ENCODE measurements around the gene STARD13. TPM values are rescaled to one million over a fixed set of nuclear protein-coding genes. Genes with fewer than 3 reads are reported as not detected.

Gene STARD13
- total and polyA plus RNA-seq, 7 experiments from 2014 or later = 0.30 to 1.1 (median 0.73) TPM; not detected in 2

DNA sequence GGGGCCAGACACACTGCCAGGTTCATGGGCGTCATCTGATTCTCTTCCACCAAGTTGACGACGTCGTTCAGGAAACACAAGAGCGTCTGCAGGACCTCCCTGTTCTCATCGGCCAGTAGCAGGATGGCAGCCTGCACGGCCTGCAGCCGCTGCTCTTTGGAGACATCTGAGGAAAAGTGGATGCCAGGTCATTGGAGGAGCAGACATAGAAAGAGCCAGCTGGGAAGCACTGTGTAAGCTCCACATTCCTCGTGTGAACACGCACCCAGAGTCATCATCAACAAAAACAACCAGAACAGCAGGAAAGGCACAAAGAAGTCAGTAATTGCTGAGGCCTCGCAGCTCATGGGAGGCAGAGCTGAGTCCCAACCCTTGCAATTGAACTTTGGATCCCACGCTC is 172.8 kb downstream of the STARD13 start:
- DNase-seq (no peak), ATAC-seq (no peak)
- Mint-ChIP-seq H3K36me3 (no peaks in the 10 kb centered on the region), H3K27ac (no peak overlapping the region), H3K9me3 (peaks cover 0 to 2% (median 0%) of the 10 kb centered on the region in 11 donors), H3K4me1 (peaks cover 0 to 2% (median 0%) of the 10 kb centered on the region in 7 donors), H3K27me3 (peaks cover 0 to 20% (median 14%) of the 10 kb centered on the region in 5 donors), H3K4me3 (no peak overlapping the region)
- Histone ChIP-seq H3K27me3 (ENCODE audit: control insufficient read depth in 2 of 2, insufficient read depth in 2 of 2, low read length in 2 of 2) (no peaks in the 10 kb centered on the region), H3K9me3 (ENCODE audit: control insufficient read depth in 2 of 3, low read length in 3 of 3) (no peaks in the 10 kb centered on the region), H3K4me1 (ENCODE audit: control insufficient read depth in 2 of 2, insufficient read depth in 2 of 2, low read length in 2 of 2) (no peaks in the 10 kb centered on the region), H3K4me3 (ENCODE audit: low read length) (no peak overlapping the region), H3K27ac (ENCODE audit: low read depth, low read length) (no peak overlapping the region), H3K36me3 (ENCODE audit: control insufficient read depth in 2 of 3, insufficient read depth in 3 of 3, low read length in 3 of 3) (no peaks in the 10 kb centered on the region)
- intact Hi-C loops (cut with micrococcal nuclease) = no loop called here
- POLR2A ChIA-PET = no interaction called here
- CTCF ChIA-PET = no interaction called here

DNA sequence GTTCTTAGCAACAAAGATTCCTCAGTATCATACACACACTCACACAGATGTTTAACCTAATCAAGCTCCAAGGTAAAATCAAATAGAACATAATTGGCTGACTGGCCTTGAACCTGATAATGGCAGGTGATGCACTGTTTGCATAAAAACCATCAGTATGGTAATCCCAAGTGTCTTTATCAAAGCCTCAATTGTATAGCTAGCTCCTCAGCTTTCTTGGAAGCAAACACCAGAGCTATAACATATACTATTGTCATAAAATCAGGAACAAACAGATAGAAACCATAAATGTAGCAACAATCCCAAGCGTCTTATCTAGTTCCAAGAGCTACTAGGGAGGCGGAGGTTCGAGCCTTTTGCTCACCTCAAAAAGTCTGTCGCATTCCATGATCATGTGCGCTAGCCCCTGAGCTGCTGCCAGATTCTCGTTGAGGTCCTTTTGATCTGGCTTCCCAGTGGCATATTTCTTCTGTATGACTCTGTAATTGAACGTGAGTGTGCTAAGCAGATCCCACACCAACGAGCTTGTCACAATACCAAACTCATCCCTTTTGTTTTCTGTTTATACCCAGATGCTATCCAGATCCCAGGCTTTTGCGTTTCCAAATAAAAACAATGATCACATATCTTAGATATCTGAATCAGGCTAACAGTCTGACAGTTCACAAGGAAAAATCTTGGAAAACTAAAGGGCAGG is 174.0 kb downstream of the STARD13 start:
- no peak for DNase-seq
- POLR2A ChIA-PET = no interaction called here
- Histone ChIP-seq H3K36me3 (ENCODE audit: control insufficient read depth in 2 of 3, insufficient read depth in 3 of 3, low read length in 3 of 3) (no peaks in the 10 kb centered on the region), H3K4me3 (ENCODE audit: low read length) (no peak overlapping the region), H3K9me3 (ENCODE audit: control insufficient read depth in 2 of 3, low read length in 3 of 3) (no peaks in the 10 kb centered on the region), H3K27ac (ENCODE audit: low read depth, low read length) (no peak overlapping the region), H3K4me1 (ENCODE audit: control insufficient read depth in 2 of 2, insufficient read depth in 2 of 2, low read length in 2 of 2) (no peaks in the 10 kb centered on the region), H3K27me3 (ENCODE audit: control insufficient read depth in 2 of 2, insufficient read depth in 2 of 2, low read length in 2 of 2) (no peaks in the 10 kb centered on the region)
- CTCF ChIA-PET = no interaction called here
- H3K36me3 Mint-ChIP-seq = no peaks in the 10 kb centered on the region
- H3K9me3 Mint-ChIP-seq = peaks cover 0 to 2% (median 0%) of the 10 kb centered on the region in 11 donors
- intact Hi-C loops (cut with micrococcal nuclease) = no loop called here
- H3K4me1 Mint-ChIP-seq = peaks cover 0 to 3% (median 0%) of the 10 kb centered on the region in 7 donors
- H3K27me3 Mint-ChIP-seq = peaks cover 0 to 28% (median 17%) of the 10 kb centered on the region in 5 donors
- no peak overlapping the region for H3K4me3 Mint-ChIP-seq
- ATAC-seq = no peak
- no peak overlapping the region for H3K27ac Mint-ChIP-seq

DNA sequence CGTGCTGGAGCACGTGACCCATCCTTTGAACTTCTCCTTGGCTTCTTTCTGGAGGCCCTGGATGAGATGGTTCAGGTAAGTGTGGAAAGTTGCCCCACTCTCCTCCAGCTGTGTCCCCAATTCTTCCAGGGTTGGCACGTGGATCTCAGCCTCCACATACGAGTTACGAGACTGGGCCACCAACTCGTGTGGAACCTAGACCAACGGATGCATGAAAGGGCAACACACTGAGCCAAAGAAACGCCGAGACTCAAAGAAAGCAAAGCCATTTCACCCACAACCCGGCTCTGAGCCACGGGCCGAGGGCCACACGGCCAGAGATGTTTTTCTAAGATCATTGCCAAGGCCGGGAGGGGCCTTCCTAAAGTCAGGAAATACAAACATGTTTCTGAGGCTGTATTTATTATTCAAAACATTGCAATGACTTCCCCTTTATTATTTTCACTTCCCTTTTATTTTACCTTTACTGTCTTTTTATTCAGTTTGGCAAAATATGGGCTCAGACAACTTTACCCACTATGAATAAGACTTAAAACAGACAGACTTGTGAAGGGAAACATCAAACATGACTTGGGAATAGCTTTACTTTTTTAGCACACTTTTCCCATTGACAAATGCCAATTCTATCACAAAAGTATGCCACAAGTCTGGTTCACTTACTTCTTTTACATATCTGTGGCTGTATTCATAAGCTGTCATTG is 174.7 kb downstream of the STARD13 start:
- ChIA-PET POLR2A (no interaction called here), CTCF (no interaction called here)
- DNase-seq = no peak
- no peak overlapping the region for H3K27ac ChIP-seq (ENCODE audit: low read depth, low read length)
- H3K4me3 Mint-ChIP-seq = no peak overlapping the region
- H3K36me3 Mint-ChIP-seq = no peaks in the 10 kb centered on the region
- peaks cover 0 to 32% (median 24%) of the 10 kb centered on the region in 5 donors for H3K27me3 Mint-ChIP-seq
- H3K4me3 ChIP-seq (ENCODE audit: low read length) = no peak overlapping the region
- no peak for ATAC-seq
- intact Hi-C loops (cut with micrococcal nuclease) = no loop called here
- H3K4me1 ChIP-seq (ENCODE audit: control insufficient read depth in 2 of 2, insufficient read depth in 2 of 2, low read length in 2 of 2) = no peaks in the 10 kb centered on the region
- H3K27ac Mint-ChIP-seq = no peak overlapping the region
- H3K9me3 ChIP-seq (ENCODE audit: control insufficient read depth in 2 of 3, low read length in 3 of 3) = no peaks in the 10 kb centered on the region
- H3K27me3 ChIP-seq (ENCODE audit: control insufficient read depth in 2 of 2, insufficient read depth in 2 of 2, low read length in 2 of 2) = no peaks in the 10 kb centered on the region
- H3K9me3 Mint-ChIP-seq = peaks cover 0 to 2% (median 0%) of the 10 kb centered on the region in 11 donors
- no peaks in the 10 kb centered on the region for H3K36me3 ChIP-seq (ENCODE audit: control insufficient read depth in 2 of 3, insufficient read depth in 3 of 3, low read length in 3 of 3)
- H3K4me1 Mint-ChIP-seq = peaks cover 0 to 3% (median 0%) of the 10 kb centered on the region in 7 donors

DNA sequence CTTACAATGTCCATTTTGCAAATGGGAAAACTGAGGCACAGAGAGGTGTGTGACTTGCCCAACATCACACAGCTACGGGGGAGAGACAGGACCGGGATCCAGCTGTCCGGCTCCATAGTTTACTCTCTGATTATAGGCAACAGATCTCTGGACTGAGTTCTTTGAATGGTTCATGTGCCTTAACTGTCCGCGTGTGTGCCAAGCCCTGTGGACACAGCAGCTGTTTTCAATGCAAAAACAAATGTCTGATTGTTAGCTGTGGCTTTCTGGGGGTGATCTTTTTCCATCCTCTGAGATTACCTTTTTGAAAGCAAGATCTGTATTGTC is 175.2 kb downstream of the STARD13 start:
- POLR2A ChIA-PET = no interaction called here
- H3K4me3 Mint-ChIP-seq = no peak overlapping the region
- no peak overlapping the region for H3K4me3 ChIP-seq (ENCODE audit: low read length)
- peaks cover 0 to 3% (median 0%) of the 10 kb centered on the region in 7 donors for H3K4me1 Mint-ChIP-seq
- no peaks in the 10 kb centered on the region for H3K4me1 ChIP-seq (ENCODE audit: control insufficient read depth in 2 of 2, insufficient read depth in 2 of 2, low read length in 2 of 2)
- H3K36me3 Mint-ChIP-seq = no peaks in the 10 kb centered on the region
- CTCF ChIA-PET = no interaction called here
- no peaks in the 10 kb centered on the region for H3K36me3 ChIP-seq (ENCODE audit: control insufficient read depth in 2 of 3, insufficient read depth in 3 of 3, low read length in 3 of 3)
- H3K27me3 Mint-ChIP-seq = peaks cover 0 to 34% (median 25%) of the 10 kb centered on the region in 5 donors
- intact Hi-C loops (cut with micrococcal nuclease) = no loop called here
- H3K9me3 Mint-ChIP-seq = peaks cover 0 to 2% (median 0%) of the 10 kb centered on the region in 11 donors
- ATAC-seq (no peak), DNase-seq (no peak)
- H3K27ac ChIP-seq (ENCODE audit: low read depth, low read length) = no peak overlapping the region
- no peaks in the 10 kb centered on the region for H3K9me3 ChIP-seq (ENCODE audit: control insufficient read depth in 2 of 3, low read length in 3 of 3)
- H3K27ac Mint-ChIP-seq = no peak overlapping the region
- no peaks in the 10 kb centered on the region for H3K27me3 ChIP-seq (ENCODE audit: control insufficient read depth in 2 of 2, insufficient read depth in 2 of 2, low read length in 2 of 2)

DNA sequence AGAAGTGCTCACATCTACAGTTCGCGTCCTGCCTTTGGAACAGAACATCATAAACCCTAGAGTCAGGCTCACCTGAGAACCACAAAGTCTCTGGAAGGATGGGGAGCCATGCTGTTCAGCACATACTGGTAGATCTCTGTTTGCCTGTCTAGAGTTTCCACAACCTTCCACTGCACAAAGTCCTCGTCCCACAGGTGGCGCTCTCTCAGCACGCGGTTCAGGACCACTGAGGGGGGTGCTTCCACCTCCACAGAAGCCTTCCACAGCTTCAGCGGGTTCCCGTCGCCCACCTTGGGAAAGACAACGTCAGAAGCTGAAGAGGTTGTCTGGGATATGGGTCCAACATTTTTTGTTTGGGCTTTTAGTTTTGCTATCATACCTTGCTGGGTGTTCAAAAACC is 175.8 kb downstream of the STARD13 start:
- H3K27ac ChIP-seq (ENCODE audit: low read depth, low read length) = no peak overlapping the region
- H3K4me1 ChIP-seq (ENCODE audit: control insufficient read depth in 2 of 2, insufficient read depth in 2 of 2, low read length in 2 of 2) = no peaks in the 10 kb centered on the region
- intact Hi-C loops (cut with micrococcal nuclease) = no loop called here
- peaks cover 0 to 2% (median 0%) of the 10 kb centered on the region in 11 donors for H3K9me3 Mint-ChIP-seq
- H3K4me1 Mint-ChIP-seq = peaks cover 0 to 3% (median 0%) of the 10 kb centered on the region in 7 donors
- ATAC-seq (no peak), DNase-seq (no peak)
- no peaks in the 10 kb centered on the region for H3K36me3 Mint-ChIP-seq
- H3K9me3 ChIP-seq (ENCODE audit: control insufficient read depth in 2 of 3, low read length in 3 of 3) = no peaks in the 10 kb centered on the region
- no peaks in the 10 kb centered on the region for H3K36me3 ChIP-seq (ENCODE audit: control insufficient read depth in 2 of 3, insufficient read depth in 3 of 3, low read length in 3 of 3)
- ChIA-PET CTCF (no interaction called here), POLR2A (no interaction called here)
- peaks cover 0 to 34% (median 24%) of the 10 kb centered on the region in 5 donors for H3K27me3 Mint-ChIP-seq
- no peak overlapping the region for H3K4me3 Mint-ChIP-seq
- no peaks in the 10 kb centered on the region for H3K27me3 ChIP-seq (ENCODE audit: control insufficient read depth in 2 of 2, insufficient read depth in 2 of 2, low read length in 2 of 2)
- H3K27ac Mint-ChIP-seq = no peak overlapping the region
- no peak overlapping the region for H3K4me3 ChIP-seq (ENCODE audit: low read length)

DNA sequence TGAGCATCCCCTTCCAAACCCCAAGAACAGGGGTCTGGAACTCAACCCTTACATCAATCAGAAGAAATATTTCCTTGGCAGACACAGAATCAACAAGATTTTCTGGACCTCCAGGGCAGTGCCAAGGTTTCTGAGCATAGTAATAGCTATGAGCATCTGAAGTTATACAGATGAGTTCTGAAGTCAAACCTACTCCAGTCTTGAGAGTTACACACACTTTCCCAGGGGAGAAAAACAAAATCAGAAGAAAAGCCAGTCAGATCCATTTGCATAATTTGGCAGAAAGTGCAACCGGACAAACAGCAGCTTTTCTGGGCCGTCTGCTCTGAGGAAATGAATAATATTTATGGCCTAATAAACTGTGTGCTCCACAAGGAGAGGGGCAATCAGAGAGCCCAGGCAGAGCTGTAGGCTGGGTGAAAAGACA is 176.3 kb downstream of the STARD13 start:
- Histone ChIP-seq H3K4me1 (ENCODE audit: control insufficient read depth in 2 of 2, insufficient read depth in 2 of 2, low read length in 2 of 2) (no peaks in the 10 kb centered on the region), H3K36me3 (ENCODE audit: control insufficient read depth in 2 of 3, insufficient read depth in 3 of 3, low read length in 3 of 3) (no peaks in the 10 kb centered on the region)
- H3K36me3 Mint-ChIP-seq = no peaks in the 10 kb centered on the region

DNA sequence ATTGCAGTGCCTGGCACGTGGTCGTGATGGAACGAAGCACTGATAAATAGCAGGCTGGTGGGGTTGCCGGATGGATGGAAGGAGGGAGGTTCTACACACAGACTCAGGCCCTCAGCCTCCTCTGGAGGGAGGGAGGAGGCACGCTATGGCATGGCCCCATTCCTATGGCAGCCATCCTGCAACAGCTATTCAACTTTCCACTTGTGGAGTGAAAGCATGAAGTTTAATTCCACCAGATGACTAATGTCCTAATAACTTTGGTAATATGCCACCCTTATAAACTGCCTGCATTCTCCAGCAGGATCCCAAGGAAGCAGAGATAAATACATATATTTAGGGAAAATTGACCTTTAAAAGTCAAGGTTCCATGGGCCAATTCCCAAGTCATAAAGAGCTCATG is 176.9 kb downstream of the STARD13 start:
- POLR2A ChIA-PET = no interaction called here
- no peaks in the 10 kb centered on the region for H3K36me3 Mint-ChIP-seq
- H3K4me1 Mint-ChIP-seq = peaks cover 0 to 3% (median 0%) of the 10 kb centered on the region in 7 donors
- H3K4me3 ChIP-seq (ENCODE audit: low read length) = no peak overlapping the region
- intact Hi-C loops (cut with micrococcal nuclease) = no loop called here
- H3K27ac Mint-ChIP-seq = no peak overlapping the region
- H3K4me3 Mint-ChIP-seq = no peak overlapping the region
- no peaks in the 10 kb centered on the region for H3K9me3 ChIP-seq (ENCODE audit: control insufficient read depth in 2 of 3, low read length in 3 of 3)
- peaks cover 0 to 1% (median 0%) of the 10 kb centered on the region in 11 donors for H3K9me3 Mint-ChIP-seq
- no peak for ATAC-seq
- no peaks in the 10 kb centered on the region for H3K36me3 ChIP-seq (ENCODE audit: control insufficient read depth in 2 of 3, insufficient read depth in 3 of 3, low read length in 3 of 3)
- CTCF ChIA-PET = no interaction called here
- no peak for DNase-seq
- H3K27ac ChIP-seq (ENCODE audit: low read depth, low read length) = no peak overlapping the region
- H3K27me3 Mint-ChIP-seq = peaks cover 0 to 30% (median 28%) of the 10 kb centered on the region in 5 donors
- H3K4me1 ChIP-seq (ENCODE audit: control insufficient read depth in 2 of 2, insufficient read depth in 2 of 2, low read length in 2 of 2) = no peaks in the 10 kb centered on the region
- H3K27me3 ChIP-seq (ENCODE audit: control insufficient read depth in 2 of 2, insufficient read depth in 2 of 2, low read length in 2 of 2) = no peaks in the 10 kb centered on the region

More for the DNA sequence above, 176.3 kb downstream of the STARD13 start:
- CTCF ChIA-PET = no interaction called here
- H3K27me3 Mint-ChIP-seq = peaks cover 0 to 31% (median 24%) of the 10 kb centered on the region in 5 donors
- Histone ChIP-seq H3K9me3 (ENCODE audit: control insufficient read depth in 2 of 3, low read length in 3 of 3) (no peaks in the 10 kb centered on the region), H3K27ac (ENCODE audit: low read depth, low read length) (no peak overlapping the region), H3K4me3 (ENCODE audit: low read length) (no peak overlapping the region), H3K27me3 (ENCODE audit: control insufficient read depth in 2 of 2, insufficient read depth in 2 of 2, low read length in 2 of 2) (no peaks in the 10 kb centered on the region)
- H3K4me3 Mint-ChIP-seq = no peak overlapping the region
- POLR2A ChIA-PET = no interaction called here
- no peak for DNase-seq
- peaks cover 0 to 3% (median 0%) of the 10 kb centered on the region in 7 donors for H3K4me1 Mint-ChIP-seq
- no peak for ATAC-seq
- H3K27ac Mint-ChIP-seq = no peak overlapping the region
- intact Hi-C loops (cut with micrococcal nuclease) = no loop called here
- peaks cover 0 to 1% (median 0%) of the 10 kb centered on the region in 11 donors for H3K9me3 Mint-ChIP-seq

All from naive thymus-derived CD4-positive, alpha-beta T cell (primary cell).